Measurements from ENCODE around the gene HPCAL1. TPM values are rescaled to one million over a fixed set of nuclear protein-coding genes. Genes with fewer than 3 reads are reported as not detected.

Gene HPCAL1
- total and polyA plus RNA-seq, 2 of the 8 experiments (the other 6 are each of a cell fraction or from before 2014, with no cell fraction given) = 5.8 to 8.6 TPM

- TF ChIP-seq SUZ12 (IDR thresholded peaks at IDR 0.05; ENCODE audit: low read length) = no peak
- no peak for TF ChIP-seq SRF (IDR thresholded peaks at IDR 0.05; ENCODE audit: low read depth, low read length)
Observed at GRCh38 chr2:10330700-10331026, 28.0 kb downstream of the HPCAL1 start (continued).
